ENCODE results near the gene ATP8A2. TPM values are rescaled to one million over a fixed set of nuclear protein-coding genes. Genes with fewer than 3 reads are reported as not detected.
A peak's percentile ranks its signal among the peaks of the same experiment; 100 is the strongest.

Gene ATP8A2
- total and polyA plus RNA-seq, 10 of the 15 experiments (the other 5 are each of a cell fraction or from before 2014, with no cell fraction given) = 0.01 to 0.04 (median 0.04) TPM; not detected in 7

DNA sequence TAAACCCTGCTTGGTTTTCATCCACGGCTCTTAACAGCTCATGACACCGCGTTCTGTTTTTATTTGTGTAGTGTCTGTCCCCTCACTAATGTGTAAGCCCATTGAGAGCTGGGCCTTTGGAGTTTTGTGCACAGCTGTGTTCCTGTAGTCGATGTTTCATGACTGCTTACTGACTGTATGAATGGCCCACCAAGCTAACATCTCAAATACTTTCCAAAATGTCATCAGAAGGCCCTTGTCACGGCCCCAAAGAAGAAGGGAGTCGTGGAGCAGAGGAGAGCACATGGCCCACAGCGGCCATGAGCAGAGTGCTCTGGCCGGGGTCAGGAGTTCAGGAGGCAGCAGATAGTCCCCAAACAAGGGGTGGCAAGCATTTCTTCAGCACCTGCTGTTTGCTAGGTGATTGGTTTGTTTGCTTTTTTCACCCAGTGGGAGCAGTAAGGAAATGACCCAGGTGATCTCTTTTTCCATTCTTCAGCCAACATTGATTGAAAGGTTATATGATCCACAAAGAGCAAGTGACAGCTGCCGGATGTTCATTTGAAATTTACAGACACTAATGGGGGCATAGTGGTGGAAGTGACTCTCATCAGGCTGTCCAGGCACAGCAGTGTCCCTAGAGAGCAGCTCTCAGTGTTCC lies 315.2 kb downstream of the ATP8A2 start:
- SMC1A ChIA-PET (ENCODE audit: uncharacterized antibody, unreplicated experiment) = no interaction called here
- ATAC-seq = no peak

DNA sequence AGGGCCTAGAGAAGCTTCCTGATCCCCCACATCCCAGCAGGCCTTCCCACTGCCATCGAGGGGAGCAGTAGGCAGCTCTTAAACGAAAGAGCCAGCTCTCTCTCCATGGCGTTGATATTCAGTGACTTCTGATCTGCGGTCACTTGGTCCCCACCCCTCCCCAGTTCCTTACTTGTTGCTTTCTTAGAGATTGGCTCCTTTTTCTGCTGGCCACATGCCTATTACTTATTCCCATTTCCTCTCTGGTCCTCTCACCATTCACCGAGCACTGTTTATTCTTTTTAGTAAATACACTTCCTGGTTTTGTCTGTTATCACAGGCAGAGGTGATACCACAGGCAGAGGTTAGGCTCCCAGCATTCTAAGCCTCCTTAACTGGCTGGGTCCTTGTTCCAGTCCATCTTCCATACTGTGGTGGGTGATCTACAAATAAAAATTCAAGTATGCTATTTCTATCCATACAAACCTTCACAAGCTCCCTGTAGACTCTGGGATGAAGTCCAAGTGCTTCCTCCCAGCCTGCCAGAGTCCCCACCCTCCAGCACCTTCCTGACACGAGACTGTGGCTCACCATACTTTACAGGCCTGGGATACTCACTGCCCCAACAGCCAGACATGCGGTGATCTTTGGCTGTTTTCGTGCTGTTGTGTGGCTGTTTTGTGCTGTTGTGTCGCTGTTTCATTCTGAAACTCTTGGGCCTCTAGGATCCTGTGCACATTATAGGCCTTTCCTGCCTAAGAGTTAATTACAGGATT lies 315.9 kb downstream of the ATP8A2 start:
- CTCF ChIA-PET = no interaction called here
- peak; percentile 56 for FAIRE-seq
- no peaks in the 10 kb centered on the region for H3K27me3 ChIP-seq (replicated peaks in 1 of 2; ENCODE audit: control insufficient read depth in 2 of 2, insufficient read depth in 2 of 2, low read length in 1 of 2)
- H3K4me1 ChIP-seq (ENCODE audit: control insufficient read depth, insufficient read depth, low read length) = no peaks in the 10 kb centered on the region
- no peak overlapping the region for H3K4me2 ChIP-seq (ENCODE audit: control insufficient read depth, insufficient read depth)
- no peak overlapping the region for H3K9ac ChIP-seq (ENCODE audit: control insufficient read depth, insufficient read depth, low read length)
- H3K79me2 ChIP-seq (ENCODE audit: control insufficient read depth, insufficient read depth, low read length) = no peaks in the 10 kb centered on the region
- SMC1A ChIA-PET (ENCODE audit: uncharacterized antibody, unreplicated experiment) = no interaction called here
- H3K9me3 ChIP-seq (replicated peaks; ENCODE audit: control insufficient read depth, insufficient read depth, low read length) = no peaks in the 10 kb centered on the region
- BruUV-seq (replicated peaks) = no TSS peak
- WGBS (ENCODE audit: insufficient coverage, insufficient replicate concordance, low lambda C conversion rate, missing lambda C conversion rate) = 17% methylated on average over 9 of the region's 9 CpGs
- no peak overlapping the region for H3K27ac ChIP-seq (ENCODE audit: control insufficient read depth, insufficient read depth)
- RAD21 ChIA-PET (ENCODE audit: unreplicated experiment) = no interaction called here
- H3K4me3 ChIP-seq = no peak overlapping the region
- H3K36me3 ChIP-seq (ENCODE audit: control insufficient read depth in 2 of 2, insufficient read depth in 2 of 2, low read length in 1 of 2) = no peaks in the 10 kb centered on the region
- H2AFZ ChIP-seq (ENCODE audit: control insufficient read depth, low read depth, low read length) = no peak overlapping the region
- intact Hi-C loops (cut with micrococcal nuclease; ENCODE audit: unreplicated experiment) (no loop called here), in situ Hi-C loops (cut with MboI) (no loop called here)
- no peaks in the 10 kb centered on the region for H4K20me1 ChIP-seq (ENCODE audit: control insufficient read depth, insufficient read depth)
- no peak for ATAC-seq
- POLR2A ChIA-PET = no interaction called here
- DNase-seq (ENCODE audit: low read depth, low spot score) = no peak
- TF ChIP-seq CBX5 (IDR thresholded peaks at IDR 0.05; ENCODE audit: low read depth) (no peak), JUND (IDR thresholded peaks at IDR 0.05; ENCODE audit: low read depth, low read length) (no peak)
- TF ChIP-seq, protein P1, sequence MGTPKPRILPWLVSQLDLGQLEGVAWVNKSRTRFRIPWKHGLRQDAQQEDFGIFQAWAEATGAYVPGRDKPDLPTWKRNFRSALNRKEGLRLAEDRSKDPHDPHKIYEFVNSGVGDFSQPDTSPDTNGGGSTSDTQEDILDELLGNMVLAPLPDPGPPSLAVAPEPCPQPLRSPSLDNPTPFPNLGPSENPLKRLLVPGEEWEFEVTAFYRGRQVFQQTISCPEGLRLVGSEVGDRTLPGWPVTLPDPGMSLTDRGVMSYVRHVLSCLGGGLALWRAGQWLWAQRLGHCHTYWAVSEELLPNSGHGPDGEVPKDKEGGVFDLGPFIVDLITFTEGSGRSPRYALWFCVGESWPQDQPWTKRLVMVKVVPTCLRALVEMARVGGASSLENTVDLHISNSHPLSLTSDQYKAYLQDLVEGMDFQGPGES (IDR thresholded peaks at IDR 0.05) = no peak
- TF ChIP-seq, protein P2, sequence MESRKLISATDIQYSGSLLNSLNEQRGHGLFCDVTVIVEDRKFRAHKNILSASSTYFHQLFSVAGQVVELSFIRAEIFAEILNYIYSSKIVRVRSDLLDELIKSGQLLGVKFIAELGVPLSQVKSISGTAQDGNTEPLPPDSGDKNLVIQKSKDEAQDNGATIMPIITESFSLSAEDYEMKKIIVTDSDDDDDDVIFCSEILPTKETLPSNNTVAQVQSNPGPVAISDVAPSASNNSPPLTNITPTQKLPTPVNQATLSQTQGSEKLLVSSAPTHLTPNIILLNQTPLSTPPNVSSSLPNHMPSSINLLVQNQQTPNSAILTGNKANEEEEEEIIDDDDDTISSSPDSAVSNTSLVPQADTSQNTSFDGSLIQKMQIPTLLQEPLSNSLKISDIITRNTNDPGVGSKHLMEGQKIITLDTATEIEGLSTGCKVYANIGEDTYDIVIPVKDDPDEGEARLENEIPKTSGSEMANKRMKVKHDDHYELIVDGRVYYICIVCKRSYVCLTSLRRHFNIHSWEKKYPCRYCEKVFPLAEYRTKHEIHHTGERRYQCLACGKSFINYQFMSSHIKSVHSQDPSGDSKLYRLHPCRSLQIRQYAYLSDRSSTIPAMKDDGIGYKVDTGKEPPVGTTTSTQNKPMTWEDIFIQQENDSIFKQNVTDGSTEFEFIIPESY (IDR thresholded peaks at IDR 0.05) = no peak
- TF ChIP-seq, protein P3, sequence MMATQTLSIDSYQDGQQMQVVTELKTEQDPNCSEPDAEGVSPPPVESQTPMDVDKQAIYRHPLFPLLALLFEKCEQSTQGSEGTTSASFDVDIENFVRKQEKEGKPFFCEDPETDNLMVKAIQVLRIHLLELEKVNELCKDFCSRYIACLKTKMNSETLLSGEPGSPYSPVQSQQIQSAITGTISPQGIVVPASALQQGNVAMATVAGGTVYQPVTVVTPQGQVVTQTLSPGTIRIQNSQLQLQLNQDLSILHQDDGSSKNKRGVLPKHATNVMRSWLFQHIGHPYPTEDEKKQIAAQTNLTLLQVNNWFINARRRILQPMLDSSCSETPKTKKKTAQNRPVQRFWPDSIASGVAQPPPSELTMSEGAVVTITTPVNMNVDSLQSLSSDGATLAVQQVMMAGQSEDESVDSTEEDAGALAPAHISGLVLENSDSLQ (IDR thresholded peaks at IDR 0.05) = no peak

More for the DNA sequence above, 315.2 kb downstream of the ATP8A2 start:
- H3K79me2 ChIP-seq (ENCODE audit: control insufficient read depth, insufficient read depth, low read length) = no peaks in the 10 kb centered on the region
- RAD21 ChIA-PET (ENCODE audit: unreplicated experiment) = no interaction called here
- TF ChIP-seq, protein P4, sequence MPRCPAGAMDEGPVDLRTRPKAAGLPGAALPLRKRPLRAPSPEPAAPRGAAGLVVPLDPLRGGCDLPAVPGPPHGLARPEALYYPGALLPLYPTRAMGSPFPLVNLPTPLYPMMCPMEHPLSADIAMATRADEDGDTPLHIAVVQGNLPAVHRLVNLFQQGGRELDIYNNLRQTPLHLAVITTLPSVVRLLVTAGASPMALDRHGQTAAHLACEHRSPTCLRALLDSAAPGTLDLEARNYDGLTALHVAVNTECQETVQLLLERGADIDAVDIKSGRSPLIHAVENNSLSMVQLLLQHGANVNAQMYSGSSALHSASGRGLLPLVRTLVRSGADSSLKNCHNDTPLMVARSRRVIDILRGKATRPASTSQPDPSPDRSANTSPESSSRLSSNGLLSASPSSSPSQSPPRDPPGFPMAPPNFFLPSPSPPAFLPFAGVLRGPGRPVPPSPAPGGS (IDR thresholded peaks at IDR 0.05; ENCODE audit: borderline replicate concordance, insufficient read depth, low read depth, low read length, poor library complexity, severe bottlenecking) = no peak
- no peak for TF ChIP-seq TARDBP (IDR thresholded peaks at IDR 0.05; ENCODE audit: borderline replicate concordance)
- no peak for TF ChIP-seq FOS (IDR thresholded peaks at IDR 0.05; ENCODE audit: borderline replicate concordance, extremely low read depth, insufficient read length)
- no peak overlapping the region for H3K9ac ChIP-seq (ENCODE audit: control insufficient read depth, insufficient read depth, low read length)
- 31% methylated on average over 9 of the region's 9 CpGs for WGBS (ENCODE audit: insufficient coverage, insufficient replicate concordance, low lambda C conversion rate, missing lambda C conversion rate)
- intact Hi-C loops (cut with micrococcal nuclease; ENCODE audit: unreplicated experiment) = no loop called here
- DNase-seq (ENCODE audit: low read depth, low spot score) (no peak), FAIRE-seq (no peak)
- in situ Hi-C loops (cut with MboI) = no loop called here
- H3K9me3 ChIP-seq (replicated peaks; ENCODE audit: control insufficient read depth, insufficient read depth, low read length) = no peaks in the 10 kb centered on the region
- no peak overlapping the region for H3K4me2 ChIP-seq (ENCODE audit: control insufficient read depth, insufficient read depth)
- no peak overlapping the region for H3K4me3 ChIP-seq
- no peaks in the 10 kb centered on the region for H3K36me3 ChIP-seq (ENCODE audit: control insufficient read depth in 2 of 2, insufficient read depth in 2 of 2, low read length in 1 of 2)
- no peaks in the 10 kb centered on the region for H3K4me1 ChIP-seq (ENCODE audit: control insufficient read depth, insufficient read depth, low read length)
- CTCF ChIA-PET = no interaction called here
- H4K20me1 ChIP-seq (ENCODE audit: control insufficient read depth, insufficient read depth) = no peaks in the 10 kb centered on the region
- H3K27me3 ChIP-seq (replicated peaks in 1 of 2; ENCODE audit: control insufficient read depth in 2 of 2, insufficient read depth in 2 of 2, low read length in 1 of 2) = no peaks in the 10 kb centered on the region
- POLR2A ChIA-PET = no interaction called here
- no peak overlapping the region for H3K27ac ChIP-seq (ENCODE audit: control insufficient read depth, insufficient read depth)
- no peak overlapping the region for H2AFZ ChIP-seq (ENCODE audit: control insufficient read depth, low read depth, low read length)
- no TSS peak for BruUV-seq (replicated peaks)

Measured in GM12878 (cell line).